ENCODE results near the gene KLK13.

KLK13 gene

GRCh38 chr19:51007488-51007887 is 57.4 kb downstream of the KLK13 start:
- TF ChIP-seq FOXP2 (optimal IDR thresholded peaks at IDR 0.05; ENCODE audit: borderline replicate concordance, extremely low read depth, extremely low read length, insufficient read depth) (no peak), POLR2AphosphoS5 (IDR thresholded peaks at IDR 0.05; ENCODE audit: low read depth, low read length) (no peak), TAF1 (IDR thresholded peaks at IDR 0.05; ENCODE audit: borderline replicate concordance, insufficient read depth, low read length) (no peak), SIN3A (IDR thresholded peaks at IDR 0.05; ENCODE audit: borderline replicate concordance, insufficient read depth, low read length) (no peak)
- TF ChIP-seq, protein P1, sequence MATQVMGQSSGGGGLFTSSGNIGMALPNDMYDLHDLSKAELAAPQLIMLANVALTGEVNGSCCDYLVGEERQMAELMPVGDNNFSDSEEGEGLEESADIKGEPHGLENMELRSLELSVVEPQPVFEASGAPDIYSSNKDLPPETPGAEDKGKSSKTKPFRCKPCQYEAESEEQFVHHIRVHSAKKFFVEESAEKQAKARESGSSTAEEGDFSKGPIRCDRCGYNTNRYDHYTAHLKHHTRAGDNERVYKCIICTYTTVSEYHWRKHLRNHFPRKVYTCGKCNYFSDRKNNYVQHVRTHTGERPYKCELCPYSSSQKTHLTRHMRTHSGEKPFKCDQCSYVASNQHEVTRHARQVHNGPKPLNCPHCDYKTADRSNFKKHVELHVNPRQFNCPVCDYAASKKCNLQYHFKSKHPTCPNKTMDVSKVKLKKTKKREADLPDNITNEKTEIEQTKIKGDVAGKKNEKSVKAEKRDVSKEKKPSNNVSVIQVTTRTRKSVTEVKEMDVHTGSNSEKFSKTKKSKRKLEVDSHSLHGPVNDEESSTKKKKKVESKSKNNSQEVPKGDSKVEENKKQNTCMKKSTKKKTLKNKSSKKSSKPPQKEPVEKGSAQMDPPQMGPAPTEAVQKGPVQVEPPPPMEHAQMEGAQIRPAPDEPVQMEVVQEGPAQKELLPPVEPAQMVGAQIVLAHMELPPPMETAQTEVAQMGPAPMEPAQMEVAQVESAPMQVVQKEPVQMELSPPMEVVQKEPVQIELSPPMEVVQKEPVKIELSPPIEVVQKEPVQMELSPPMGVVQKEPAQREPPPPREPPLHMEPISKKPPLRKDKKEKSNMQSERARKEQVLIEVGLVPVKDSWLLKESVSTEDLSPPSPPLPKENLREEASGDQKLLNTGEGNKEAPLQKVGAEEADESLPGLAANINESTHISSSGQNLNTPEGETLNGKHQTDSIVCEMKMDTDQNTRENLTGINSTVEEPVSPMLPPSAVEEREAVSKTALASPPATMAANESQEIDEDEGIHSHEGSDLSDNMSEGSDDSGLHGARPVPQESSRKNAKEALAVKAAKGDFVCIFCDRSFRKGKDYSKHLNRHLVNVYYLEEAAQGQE (IDR thresholded peaks at IDR 0.05; ENCODE audit: insufficient read depth in 1 of 2, low read depth in 2 of 2, low read length in 2 of 2): no peak

DNA sequence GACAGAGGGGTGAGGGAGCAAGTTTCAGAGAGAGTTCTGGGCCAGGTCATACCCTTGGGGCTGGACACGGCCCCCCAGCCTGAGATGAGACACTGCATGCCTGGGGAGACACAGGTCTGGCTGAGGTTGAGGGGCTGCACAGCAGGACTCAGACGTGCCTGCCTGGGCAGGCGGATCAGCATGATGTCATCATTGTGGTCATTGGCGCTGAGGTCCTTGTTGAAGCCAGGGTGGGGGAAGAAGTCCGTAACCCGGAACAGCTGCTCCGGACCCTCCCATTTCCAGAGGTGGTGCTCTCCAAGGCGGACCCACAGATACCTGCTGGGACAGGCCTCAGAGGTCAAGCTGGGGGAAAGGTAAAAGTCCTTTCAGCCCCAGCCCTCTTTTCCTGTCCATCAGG is 58.5 kb downstream of the KLK13 start:
- TF ChIP-seq SIN3A (IDR thresholded peaks at IDR 0.05; ENCODE audit: borderline replicate concordance, insufficient read depth, low read length): no peak
- no peak for TF ChIP-seq POLR2AphosphoS5 (IDR thresholded peaks at IDR 0.05; ENCODE audit: low read depth, low read length)
- TF ChIP-seq FOXP2 (optimal IDR thresholded peaks at IDR 0.05; ENCODE audit: borderline replicate concordance, extremely low read depth, extremely low read length, insufficient read depth): no peak
- TF ChIP-seq, protein P1 (IDR thresholded peaks at IDR 0.05; ENCODE audit: insufficient read depth in 1 of 2, low read depth in 2 of 2, low read length in 2 of 2): no peak
- TF ChIP-seq TAF1 (IDR thresholded peaks at IDR 0.05; ENCODE audit: borderline replicate concordance, insufficient read depth, low read length): no peak
